ENCODE results near the gene APOE. TPM values are rescaled to one million over a fixed set of nuclear protein-coding genes. Genes with fewer than 3 reads are reported as not detected.
"Not testable (repeated sequence)": the region's sequence is repeated elsewhere in the genome, so short reads cannot be mapped to it uniquely, and the experiment has no call there.

APOE gene
- total RNA-seq, 1 experiment from 2014 or later = 530 TPM

DNA sequence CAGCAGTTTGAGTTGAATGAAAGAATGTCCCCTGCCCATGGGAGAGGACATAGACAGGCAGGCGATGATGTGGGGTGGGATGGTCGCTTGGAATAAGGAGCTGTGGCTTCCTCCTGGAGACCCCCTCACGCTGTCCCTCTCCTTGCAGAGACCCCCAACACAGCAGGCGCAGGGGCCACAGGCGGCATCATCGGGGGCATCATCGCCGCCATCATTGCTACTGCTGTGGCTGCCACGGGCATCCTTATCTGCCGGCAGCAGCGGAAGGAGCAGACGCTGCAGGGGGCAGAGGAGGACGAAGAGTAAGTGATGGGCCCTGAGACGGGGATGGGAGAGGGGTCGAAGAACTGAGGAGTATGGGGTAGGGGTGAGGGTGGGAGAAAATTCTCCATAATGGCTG lies 23.5 kb upstream of the APOE start:
- Histone ChIP-seq H3K79me2 (ENCODE audit: insufficient read depth, low read length) (no peaks in the 10 kb centered on the region), H2AFZ (ENCODE audit: low read length) (no peak overlapping the region), H2BK15ac (ENCODE audit: low read depth, low read length) (no peak overlapping the region), H2BK12ac (ENCODE audit: insufficient read length, low read depth, low read length) (no peak overlapping the region), H3K27me3 (ENCODE audit: insufficient read depth, low read length) (no peaks in the 10 kb centered on the region), H2BK120ac (ENCODE audit: low read depth, low read length, poor library complexity, severe bottlenecking) (no peak overlapping the region), H3K23me2 (ENCODE audit: insufficient read length, low read depth, low read length, poor library complexity, severe bottlenecking) (no peaks in the 10 kb centered on the region), H2AK5ac (ENCODE audit: insufficient read length, low read length) (no peak overlapping the region), H3K4me2 (ENCODE audit: insufficient read depth, insufficient read length, low read length) (no peak overlapping the region), H4K8ac (replicated peaks; ENCODE audit: insufficient read length, low read depth, low read length) (no peak overlapping the region), H3K23ac (ENCODE audit: insufficient read length, low read depth, low read length) (no peak overlapping the region), H3K79me1 (ENCODE audit: insufficient read depth, low read depth, low read length, poor library complexity, severe bottlenecking) (no peaks in the 10 kb centered on the region), H3K56ac (ENCODE audit: insufficient read length, low read depth, low read length) (no peak overlapping the region), H3T11ph (ENCODE audit: low read length) (no peak overlapping the region), H2BK5ac (ENCODE audit: insufficient read length, low read length) (no peak overlapping the region), H3K9ac (ENCODE audit: extremely low read depth, insufficient read length, low read length) (no peak overlapping the region), H4K5ac (ENCODE audit: insufficient read length, low read depth, low read length) (no peak overlapping the region), H3K14ac (ENCODE audit: insufficient read depth, low read length) (no peak overlapping the region), H4K20me1 (ENCODE audit: control insufficient read depth, insufficient read depth, insufficient read length) (no peaks in the 10 kb centered on the region), H3K27ac (ENCODE audit: insufficient read length, low read depth, low read length) (no peak overlapping the region), H3K4ac (ENCODE audit: low read depth, low read length) (no peak overlapping the region), H4K91ac (ENCODE audit: insufficient read length, low read depth, low read length) (no peak overlapping the region), H3K9me3 (ENCODE audit: control insufficient read depth, low read depth, low read length) (no peaks in the 10 kb centered on the region), H2BK20ac (ENCODE audit: low read depth, low read length, poor library complexity, severe bottlenecking) (no peak overlapping the region), H3K18ac (ENCODE audit: insufficient read length, low read depth, low read length) (no peak overlapping the region), H3K4me1 (ENCODE audit: insufficient read depth, low read length) (no peaks in the 10 kb centered on the region)
- Mint-ChIP-seq H3K36me3 (ENCODE audit: insufficient read depth in 1 of 3, low read depth in 3 of 3) (peaks cover 21 to 64% (median 55%) of the 10 kb centered on the region in 3 experiments), H3K27me3 (ENCODE audit: low read depth) (no peaks in the 10 kb centered on the region; the same call in 1 of the 2 replicates), H3K9me3 (no peaks in the 10 kb centered on the region), H3K27ac (peak overlapping the region in 2 of 3 experiments; percentile 35 to 89; a peak in 6 of 7 replicates), H3K4me3 (no peak overlapping the region; a peak in 1 of 5 replicates), H3K4me1 (peaks cover 16 to 46% of the 10 kb centered on the region in 2 experiments)
- TF ChIP-seq, protein P1, sequence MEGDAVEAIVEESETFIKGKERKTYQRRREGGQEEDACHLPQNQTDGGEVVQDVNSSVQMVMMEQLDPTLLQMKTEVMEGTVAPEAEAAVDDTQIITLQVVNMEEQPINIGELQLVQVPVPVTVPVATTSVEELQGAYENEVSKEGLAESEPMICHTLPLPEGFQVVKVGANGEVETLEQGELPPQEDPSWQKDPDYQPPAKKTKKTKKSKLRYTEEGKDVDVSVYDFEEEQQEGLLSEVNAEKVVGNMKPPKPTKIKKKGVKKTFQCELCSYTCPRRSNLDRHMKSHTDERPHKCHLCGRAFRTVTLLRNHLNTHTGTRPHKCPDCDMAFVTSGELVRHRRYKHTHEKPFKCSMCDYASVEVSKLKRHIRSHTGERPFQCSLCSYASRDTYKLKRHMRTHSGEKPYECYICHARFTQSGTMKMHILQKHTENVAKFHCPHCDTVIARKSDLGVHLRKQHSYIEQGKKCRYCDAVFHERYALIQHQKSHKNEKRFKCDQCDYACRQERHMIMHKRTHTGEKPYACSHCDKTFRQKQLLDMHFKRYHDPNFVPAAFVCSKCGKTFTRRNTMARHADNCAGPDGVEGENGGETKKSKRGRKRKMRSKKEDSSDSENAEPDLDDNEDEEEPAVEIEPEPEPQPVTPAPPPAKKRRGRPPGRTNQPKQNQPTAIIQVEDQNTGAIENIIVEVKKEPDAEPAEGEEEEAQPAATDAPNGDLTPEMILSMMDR (conservative IDR thresholded peaks at IDR 0.05) = no peak
- no CpG with 5 or more reads among the region's 15 CpGs for WGBS (ENCODE audit: extremely low coverage, insufficient read length, low lambda C conversion rate)
- no peak for DNase-seq

DNA sequence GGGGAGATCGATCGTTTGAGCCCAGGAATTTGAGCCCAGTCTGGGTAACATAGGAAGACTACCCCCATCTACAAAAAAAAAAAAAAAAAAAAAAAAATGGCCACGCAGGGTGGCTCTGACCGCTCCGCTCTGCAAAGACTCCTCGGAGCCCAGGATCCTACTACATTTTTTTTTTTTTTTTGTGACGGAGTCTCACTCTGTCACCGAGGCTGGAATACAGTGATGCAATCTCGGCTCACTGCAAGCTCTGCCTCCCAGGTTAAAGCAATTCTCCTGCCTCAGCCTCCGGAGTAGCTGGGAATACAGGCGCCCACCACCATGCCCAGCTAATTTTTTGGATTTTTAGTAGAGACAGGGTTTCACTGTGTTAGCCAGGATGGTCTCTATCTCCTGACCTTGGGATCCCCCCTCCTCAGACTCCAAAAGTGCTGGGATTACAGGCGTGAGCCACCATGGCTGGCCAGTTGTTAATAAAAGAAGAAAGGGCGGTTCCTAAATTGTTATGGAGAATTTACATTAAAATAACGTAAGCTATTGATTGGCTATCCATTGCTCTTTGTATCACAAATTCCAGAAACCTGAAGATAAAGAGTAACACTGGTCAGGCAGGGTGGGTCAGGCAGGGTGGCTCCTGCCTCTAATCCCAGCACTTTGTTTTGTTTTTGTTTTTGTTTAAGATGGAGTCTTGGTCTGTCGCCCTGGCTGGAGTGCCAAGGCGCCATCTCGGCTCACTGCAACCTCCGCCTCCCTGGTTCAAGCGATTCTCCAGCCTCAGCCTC lies 22.8 kb upstream of the APOE start:
- H3K27me3 Mint-ChIP-seq (ENCODE audit: low read depth); H3K18ac ChIP-seq (ENCODE audit: insufficient read length, low read depth, low read length); H2BK120ac ChIP-seq (ENCODE audit: low read depth, low read length, poor library complexity, severe bottlenecking); H3K4me3 Mint-ChIP-seq; H4K8ac ChIP-seq (replicated peaks; ENCODE audit: insufficient read length, low read depth, low read length); H3K9me3 ChIP-seq (ENCODE audit: control insufficient read depth, low read depth, low read length); H3T11ph ChIP-seq (ENCODE audit: low read length); H3K27ac ChIP-seq (ENCODE audit: insufficient read length, low read depth, low read length); H3K4ac ChIP-seq (ENCODE audit: low read depth, low read length); H3K79me1 ChIP-seq (ENCODE audit: insufficient read depth, low read depth, low read length, poor library complexity, severe bottlenecking); H3K4me1 ChIP-seq (ENCODE audit: insufficient read depth, low read length); H2BK15ac ChIP-seq (ENCODE audit: low read depth, low read length); H2AFZ ChIP-seq (ENCODE audit: low read length); H2AK5ac ChIP-seq (ENCODE audit: insufficient read length, low read length); H2BK12ac ChIP-seq (ENCODE audit: insufficient read length, low read depth, low read length); H4K5ac ChIP-seq (ENCODE audit: insufficient read length, low read depth, low read length); H3K14ac ChIP-seq (ENCODE audit: insufficient read depth, low read length); H4K91ac ChIP-seq (ENCODE audit: insufficient read length, low read depth, low read length); DNase-seq; H4K20me1 ChIP-seq (ENCODE audit: control insufficient read depth, insufficient read depth, insufficient read length); H3K23me2 ChIP-seq (ENCODE audit: insufficient read length, low read depth, low read length, poor library complexity, severe bottlenecking); H3K9me3 Mint-ChIP-seq; H3K4me2 ChIP-seq (ENCODE audit: insufficient read depth, insufficient read length, low read length); H3K27me3 ChIP-seq (ENCODE audit: insufficient read depth, low read length); H3K9ac ChIP-seq (ENCODE audit: extremely low read depth, insufficient read length, low read length); H3K23ac ChIP-seq (ENCODE audit: insufficient read length, low read depth, low read length); H2BK5ac ChIP-seq (ENCODE audit: insufficient read length, low read length); H2BK20ac ChIP-seq (ENCODE audit: low read depth, low read length, poor library complexity, severe bottlenecking); H3K56ac ChIP-seq (ENCODE audit: insufficient read length, low read depth, low read length); H3K79me2 ChIP-seq (ENCODE audit: insufficient read depth, low read length): not testable (repeated sequence)
- WGBS (ENCODE audit: extremely low coverage, insufficient read length, low lambda C conversion rate) = no CpG with 5 or more reads among the region's 19 CpGs
- peak overlapping the region; percentile 67 to 89 (median 79); a peak in 5 of 7 replicates for H3K27ac Mint-ChIP-seq
- peaks cover 13 to 41% of the 10 kb centered on the region in 2 experiments for H3K4me1 Mint-ChIP-seq
- peaks cover 24 to 61% (median 54%) of the 10 kb centered on the region in 3 experiments for H3K36me3 Mint-ChIP-seq (ENCODE audit: insufficient read depth in 1 of 3, low read depth in 3 of 3)
